Tibial nerve (tissue), 4 donors: ENCODE data around the gene RPS19.

Experiments
- EP300 ChIP-seq, 2 donors: sonication (generic); formaldehyde crosslinking; IDR thresholded peaks; one replicate each; pipeline ENCODE4 v1.6.1; 2017; ENCODE audit warnings: antibody characterized with exemption in 2 of 2, mild to moderate bottlenecking in 1 of 2
- POLR2A ChIP-seq, 2 donors: fragments of 450-650 bp; IDR thresholded peaks; one replicate each; pipeline ENCODE4 v1.6.1; 2017; ENCODE audit warnings: antibody characterized with exemption in 2 of 2, mild to moderate bottlenecking in 2 of 2, moderate library complexity in 2 of 2
- TF ChIP-seq, protein P1 (sequence below), 5 experiments: fragments of 200-600 bp in 3 of 5; fragments of 450-650 bp in 2 of 5; sonication (generic) in 3 of 5; IDR thresholded peaks; one replicate each; pipeline ENCODE4 v1.5.1; 2016 to 2019; ENCODE audit warnings: antibody characterized with exemption in 5 of 5, mild to moderate bottlenecking in 3 of 5, moderate library complexity in 2 of 5

GRCh38 chr19:41877916-41878905, 18.2 kb downstream of the RPS19 start:
- TF ChIP-seq, protein P1, sequence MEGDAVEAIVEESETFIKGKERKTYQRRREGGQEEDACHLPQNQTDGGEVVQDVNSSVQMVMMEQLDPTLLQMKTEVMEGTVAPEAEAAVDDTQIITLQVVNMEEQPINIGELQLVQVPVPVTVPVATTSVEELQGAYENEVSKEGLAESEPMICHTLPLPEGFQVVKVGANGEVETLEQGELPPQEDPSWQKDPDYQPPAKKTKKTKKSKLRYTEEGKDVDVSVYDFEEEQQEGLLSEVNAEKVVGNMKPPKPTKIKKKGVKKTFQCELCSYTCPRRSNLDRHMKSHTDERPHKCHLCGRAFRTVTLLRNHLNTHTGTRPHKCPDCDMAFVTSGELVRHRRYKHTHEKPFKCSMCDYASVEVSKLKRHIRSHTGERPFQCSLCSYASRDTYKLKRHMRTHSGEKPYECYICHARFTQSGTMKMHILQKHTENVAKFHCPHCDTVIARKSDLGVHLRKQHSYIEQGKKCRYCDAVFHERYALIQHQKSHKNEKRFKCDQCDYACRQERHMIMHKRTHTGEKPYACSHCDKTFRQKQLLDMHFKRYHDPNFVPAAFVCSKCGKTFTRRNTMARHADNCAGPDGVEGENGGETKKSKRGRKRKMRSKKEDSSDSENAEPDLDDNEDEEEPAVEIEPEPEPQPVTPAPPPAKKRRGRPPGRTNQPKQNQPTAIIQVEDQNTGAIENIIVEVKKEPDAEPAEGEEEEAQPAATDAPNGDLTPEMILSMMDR (IDR thresholded peaks at IDR 0.05) = no peak
- TF ChIP-seq EP300 (IDR thresholded peaks at IDR 0.05) = no peak
- TF ChIP-seq POLR2A (IDR thresholded peaks at IDR 0.05) = no peak
